Lung (tissue), 12 donors: ENCODE data around the gene RANBP1. TPM values are rescaled to one million over a fixed set of nuclear protein-coding genes. Genes with fewer than 3 reads are reported as not detected.

Experiments used
- ATAC-seq: fragments of 200-7000 bp; cut with Tn5 transposase; one replicate; pipeline ENCODE4 v1.9.1; 2020; ENCODE audit warnings: moderate number of reproducible peaks; ENCODE audit not compliant: insufficient read depth, low FRiP score
- DNase-seq, 3 donors: peaks; one replicate each; pipeline ENCODE4 v3.0.0-alpha.2; 2013 to 2017
- H3K27ac ChIP-seq, 2 donors: one replicate each; pipeline ENCODE4 v1.5.1; 2013; ENCODE audit warnings: mild to moderate bottlenecking in 2 of 2, moderate library complexity in 2 of 2, control low read depth in 1 of 2, inconsistent platforms in 1 of 2, low read depth in 1 of 2, low read length in 1 of 2
- H3K27me3 ChIP-seq, 3 donors: one replicate each; pipeline ENCODE4 v1.5.1; 2013; ENCODE audit warnings: low read length in 2 of 3; ENCODE audit not compliant: control insufficient read depth in 3 of 3, insufficient read depth in 3 of 3
- H3K36me3 ChIP-seq, 4 donors: one replicate each; pipeline ENCODE4 v1.5.1; 2013; ENCODE audit warnings: low read length in 4 of 4, mild to moderate bottlenecking in 1 of 4, moderate library complexity in 1 of 4; ENCODE audit not compliant: control insufficient read depth in 4 of 4, insufficient read depth in 4 of 4
- H3K4me1 ChIP-seq, 5 donors: one replicate each; pipeline ENCODE4 v1.5.1; 2013; ENCODE audit warnings: low read length in 5 of 5, mild to moderate bottlenecking in 2 of 5, moderate library complexity in 1 of 5; ENCODE audit not compliant: control insufficient read depth in 5 of 5, insufficient read depth in 5 of 5
- H3K4me3 ChIP-seq: one replicate; pipeline ENCODE4 v1.5.1; 2013; ENCODE audit warnings: mild to moderate bottlenecking, control low read depth, moderate library complexity
- H3K9ac ChIP-seq, 2 donors: one replicate each; pipeline ENCODE4 v1.5.1; 2013; ENCODE audit warnings: low read length in 2 of 2, control low read depth in 1 of 2; ENCODE audit not compliant: insufficient read depth in 1 of 2
- H3K9me3 ChIP-seq, 4 donors: one replicate each; pipeline ENCODE4 v1.5.1; 2013; ENCODE audit warnings: low read length in 3 of 4, mild to moderate bottlenecking in 1 of 4, moderate library complexity in 1 of 4; ENCODE audit not compliant: control insufficient read depth in 4 of 4, insufficient read depth in 3 of 4
- CTCF ChIP-seq: IDR thresholded peaks from 2 replicates; pipeline ENCODE4 v1.5.1; 2012; ENCODE audit warnings: mild to moderate bottlenecking; ENCODE audit errors: control extremely low read depth, extremely low read depth
- WGBS, 2 donors: extraction: QIAGEN DNeasy Blood & Tissue Kit; methylation state at CpG; one replicate each; pipeline ENCODE4 v1.1.7; 2013; 5-methylcytosine and 5-hydroxymethylcytosine counted together
- polyA plus RNA-seq, 2 donors: library from polyadenylated mRNA; stranded (reverse); fragments of 200-250 nt; gene quantifications; one replicate each; pipeline ENCODE4 v1.2.1, GENCODE V29; 2013
- total RNA-seq, 2 donors: library from RNA; depleted of rRNA in 1 of 2; stranded (reverse); fragments of >200 nt in 1 of 2; gene quantifications; one replicate each; pipeline ENCODE4 v1.2.1, GENCODE V29; 2014 to 2021
- donor health status: control.
- donor health status: control.
- donor health status: Bipolar disorder and iron deficiency.
- donor health status: healthy.
- donor health status: DM: yes; HTN: yes; CAD: no.

Gene RANBP1
- total and polyA plus RNA-seq, 4 donors, result 72.9 to 119 (median 83.2) TPM

- peaks cover 0 to 20% (median 0%) of the 10 kb centered on the region in 4 donors for H3K36me3 ChIP-seq
- peaks cover 0 to 44% (median 17%) of the 10 kb centered on the region in 5 donors for H3K4me1 ChIP-seq
- H3K27me3 ChIP-seq, result no peaks in the 10 kb centered on the region
- no peak for DNase-seq
- no peak for TF ChIP-seq CTCF
- ATAC-seq, result no peak
- H3K27ac ChIP-seq, result no peak overlapping the region
- no peak overlapping the region for H3K9ac ChIP-seq
- WGBS, 2 donors, result 87 to 91% methylated on average over 25 of the region's 25 CpGs
- H3K9me3 ChIP-seq, result no peaks in the 10 kb centered on the region
- H3K4me3 ChIP-seq, result no peak overlapping the region
Observed at GRCh38 chr22:20135806-20136602, 20.1 kb downstream of the RANBP1 start.

- peaks cover 0 to 44% (median 17%) of the 10 kb centered on the region in 5 donors for H3K4me1 ChIP-seq
- ATAC-seq (no peak), DNase-seq (no peak)
- no peak overlapping the region for H3K27ac ChIP-seq
- H3K4me3 ChIP-seq, result no peak overlapping the region
- no peaks in the 10 kb centered on the region for H3K27me3 ChIP-seq
- peaks cover 0 to 24% (median 0%) of the 10 kb centered on the region in 4 donors for H3K36me3 ChIP-seq
- H3K9ac ChIP-seq, result no peak overlapping the region
- no peaks in the 10 kb centered on the region for H3K9me3 ChIP-seq
- TF ChIP-seq CTCF, result no peak
- WGBS, 2 donors, result 95 to 97% methylated on average over 5 of the region's 5 CpGs
Observed at GRCh38 chr22:20136603-20136873, 20.6 kb downstream of the RANBP1 start.

GRCh38 chr22:20137113-20137512 is 21.2 kb downstream of the RANBP1 start:
- ATAC-seq (no peak), DNase-seq (no peak)
- TF ChIP-seq CTCF, result no peak
- H3K27ac ChIP-seq, result no peak overlapping the region
- H3K36me3 ChIP-seq, result peaks cover 0 to 28% (median 0%) of the 10 kb centered on the region in 4 donors
- H3K4me3 ChIP-seq, result no peak overlapping the region
- H3K9ac ChIP-seq, result no peak overlapping the region
- no peaks in the 10 kb centered on the region for H3K9me3 ChIP-seq
- H3K27me3 ChIP-seq, result no peaks in the 10 kb centered on the region
- WGBS, 2 donors, result 88% methylated on average over 13 of the region's 13 CpGs
- H3K4me1 ChIP-seq, result peaks cover 0 to 44% (median 17%) of the 10 kb centered on the region in 5 donors
